ENCODE data around the gene CEP112. TPM values are rescaled to one million over a fixed set of nuclear protein-coding genes. Genes with fewer than 3 reads are reported as not detected.
A peak's percentile ranks its signal among the peaks of the same experiment; 100 is the strongest.

Gene CEP112
- total and polyA plus RNA-seq, 2 donors (not counting 3 experiments of a cell fraction or from before 2014, with no cell fraction given): 1.5 to 25.3 TPM

- no peak overlapping the region for H2AFZ ChIP-seq (ENCODE audit: low read depth, low read length)
- dilution Hi-C loops (cut with MboI; ENCODE audit: extremely low pct_ligation_motif_present, low sequenced_read_pairs) (no loop called here), intact Hi-C loops (cut with micrococcal nuclease) (no loop called here)
- peaks cover 23% of the 10 kb centered on the region for H3K4me1 ChIP-seq (ENCODE audit: control insufficient read depth, extremely low read depth, insufficient read depth, low read length)
- ChIA-PET CTCF (interaction anchor here (0.9 to 1.6 kb wide), 3 partner anchors 20 to 31 kb away, joined by 3 to 4 read pairs (median 4); no protein-coding TSS in a partner anchor), POLR2A (no interaction called here)
- H3K27me3 ChIP-seq (ENCODE audit: control insufficient read depth in 2 of 2, insufficient read depth in 2 of 2, low read length in 2 of 2): no peaks in the 10 kb centered on the region
- H3K4me3 ChIP-seq (replicated peaks in 1 of 3; ENCODE audit: insufficient read depth in 1 of 3, low read depth in 1 of 3, low read length in 3 of 3): no peak overlapping the region
- H3K79me2 ChIP-seq (ENCODE audit: control insufficient read depth, insufficient read depth, low read length): no peaks in the 10 kb centered on the region
- H3K9ac ChIP-seq (replicated peaks; ENCODE audit: extremely low read depth, insufficient read depth, low read length): no peak overlapping the region
- TF ChIP-seq JUN (IDR thresholded peaks at IDR 0.05; ENCODE audit: borderline replicate concordance, insufficient read depth, insufficient read length, low read depth) (peak; percentile 33), FOS (IDR thresholded peaks at IDR 0.05; ENCODE audit: borderline replicate concordance, insufficient read depth, low read length) (peak; percentile 78), EZH2 (IDR thresholded peaks at IDR 0.05; ENCODE audit: borderline replicate concordance, low read depth, low read length, severe bottlenecking) (no peak), GATA2 (IDR thresholded peaks at IDR 0.05; ENCODE audit: insufficient read depth, insufficient read length, low read depth, low read length) (peak; percentile 45), POLR2A (IDR thresholded peaks at IDR 0.05; ENCODE audit: low read depth, low read length) (no peak)
- FAIRE-seq: peak; percentile 47
- H3K9me3 ChIP-seq (replicated peaks; ENCODE audit: control insufficient read depth, insufficient read depth, low read length): no peaks in the 10 kb centered on the region
- H3K4me2 ChIP-seq (ENCODE audit: insufficient read depth, low read length): peak overlapping the region; percentile 41
- no peaks in the 10 kb centered on the region for H3K36me3 ChIP-seq (ENCODE audit: control insufficient read depth in 2 of 2, extremely low read depth in 1 of 2, insufficient read depth in 2 of 2, low read length in 2 of 2)
- H3K27ac ChIP-seq (ENCODE audit: insufficient read depth, low read depth, low read length): no peak overlapping the region
- no peaks in the 10 kb centered on the region for H4K20me1 ChIP-seq (replicated peaks; ENCODE audit: control insufficient read depth, extremely low read depth, insufficient read depth, low read length)
- peak; percentile 39 for DNase-seq (ENCODE audit: low read depth, low spot score)
- no peaks in the 10 kb centered on the region for H3K9me1 ChIP-seq (replicated peaks; ENCODE audit: control insufficient read depth, extremely low read depth, insufficient read depth, low read length)
- no TSS peak for BruUV-seq (replicated peaks)
Measured at GRCh38 chr17:65823713-65824112, 368.2 kb downstream of the CEP112 start.

DNA sequence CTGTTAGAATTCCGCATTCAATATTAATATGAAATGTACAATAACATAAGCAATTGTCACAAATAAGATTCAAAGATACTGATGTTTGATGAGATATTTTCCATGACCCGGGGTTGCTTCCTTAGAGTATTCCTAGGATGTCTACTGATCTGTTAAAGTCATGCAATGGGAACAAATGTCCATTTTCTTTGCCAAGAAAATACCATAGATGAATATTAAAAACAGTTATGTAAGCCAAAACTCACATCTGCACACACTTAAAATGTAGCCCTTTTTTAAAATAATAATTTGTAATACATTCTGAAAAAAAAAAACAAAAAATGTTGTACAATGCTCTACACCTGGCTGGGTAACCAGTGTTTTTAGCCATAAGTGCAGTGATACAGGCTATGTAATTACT, 371.1 kb downstream of the CEP112 start:
- CTCF ChIA-PET: interaction anchor here (1.0 kb wide), 1 partner anchor 27 kb away, joined by 3 read pairs; no protein-coding TSS in a partner anchor

More for the DNA sequence above, 371.1 kb downstream of the CEP112 start:
- dilution Hi-C loops (cut with MboI; ENCODE audit: extremely low pct_ligation_motif_present, low sequenced_read_pairs) (no loop called here), intact Hi-C loops (cut with micrococcal nuclease) (no loop called here)
- DNase-seq (ENCODE audit: low read depth, low spot score) (no peak), FAIRE-seq (no peak)
- Histone ChIP-seq H3K27me3 (ENCODE audit: control insufficient read depth in 2 of 2, insufficient read depth in 2 of 2, low read length in 2 of 2) (no peaks in the 10 kb centered on the region), H2AFZ (ENCODE audit: low read depth, low read length) (no peak overlapping the region), H3K4me2 (ENCODE audit: insufficient read depth, low read length) (no peak overlapping the region), H3K9ac (replicated peaks; ENCODE audit: extremely low read depth, insufficient read depth, low read length) (no peak overlapping the region), H3K9me1 (replicated peaks; ENCODE audit: control insufficient read depth, extremely low read depth, insufficient read depth, low read length) (no peaks in the 10 kb centered on the region), H3K27ac (ENCODE audit: insufficient read depth, low read depth, low read length) (no peak overlapping the region), H3K4me3 (replicated peaks in 1 of 3; ENCODE audit: insufficient read depth in 1 of 3, low read depth in 1 of 3, low read length in 3 of 3) (no peak overlapping the region), H4K20me1 (replicated peaks; ENCODE audit: control insufficient read depth, extremely low read depth, insufficient read depth, low read length) (no peaks in the 10 kb centered on the region), H3K36me3 (ENCODE audit: control insufficient read depth in 2 of 2, extremely low read depth in 1 of 2, insufficient read depth in 2 of 2, low read length in 2 of 2) (no peaks in the 10 kb centered on the region), H3K9me3 (replicated peaks; ENCODE audit: control insufficient read depth, insufficient read depth, low read length) (no peaks in the 10 kb centered on the region), H3K79me2 (ENCODE audit: control insufficient read depth, insufficient read depth, low read length) (no peaks in the 10 kb centered on the region), H3K4me1 (ENCODE audit: control insufficient read depth, extremely low read depth, insufficient read depth, low read length) (peaks cover 23% of the 10 kb centered on the region)
- POLR2A ChIA-PET: no interaction called here
- TF ChIP-seq POLR2A (IDR thresholded peaks at IDR 0.05; ENCODE audit: low read depth, low read length): no peak
- no peak for TF ChIP-seq FOS (IDR thresholded peaks at IDR 0.05; ENCODE audit: borderline replicate concordance, insufficient read depth, low read length)
- no peak for TF ChIP-seq EZH2 (IDR thresholded peaks at IDR 0.05; ENCODE audit: borderline replicate concordance, low read depth, low read length, severe bottlenecking)
- TF ChIP-seq, protein P1, sequence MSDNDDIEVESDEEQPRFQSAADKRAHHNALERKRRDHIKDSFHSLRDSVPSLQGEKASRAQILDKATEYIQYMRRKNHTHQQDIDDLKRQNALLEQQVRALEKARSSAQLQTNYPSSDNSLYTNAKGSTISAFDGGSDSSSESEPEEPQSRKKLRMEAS (IDR thresholded peaks at IDR 0.05; ENCODE audit: insufficient read depth, insufficient read length): no peak
- BruUV-seq (replicated peaks): no TSS peak

Measured in endothelial cell of umbilical vein (primary cell).